ENCODE measurements around the gene LRRTM1.

Gene LRRTM1, protein sequence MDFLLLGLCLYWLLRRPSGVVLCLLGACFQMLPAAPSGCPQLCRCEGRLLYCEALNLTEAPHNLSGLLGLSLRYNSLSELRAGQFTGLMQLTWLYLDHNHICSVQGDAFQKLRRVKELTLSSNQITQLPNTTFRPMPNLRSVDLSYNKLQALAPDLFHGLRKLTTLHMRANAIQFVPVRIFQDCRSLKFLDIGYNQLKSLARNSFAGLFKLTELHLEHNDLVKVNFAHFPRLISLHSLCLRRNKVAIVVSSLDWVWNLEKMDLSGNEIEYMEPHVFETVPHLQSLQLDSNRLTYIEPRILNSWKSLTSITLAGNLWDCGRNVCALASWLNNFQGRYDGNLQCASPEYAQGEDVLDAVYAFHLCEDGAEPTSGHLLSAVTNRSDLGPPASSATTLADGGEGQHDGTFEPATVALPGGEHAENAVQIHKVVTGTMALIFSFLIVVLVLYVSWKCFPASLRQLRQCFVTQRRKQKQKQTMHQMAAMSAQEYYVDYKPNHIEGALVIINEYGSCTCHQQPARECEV

DNA sequence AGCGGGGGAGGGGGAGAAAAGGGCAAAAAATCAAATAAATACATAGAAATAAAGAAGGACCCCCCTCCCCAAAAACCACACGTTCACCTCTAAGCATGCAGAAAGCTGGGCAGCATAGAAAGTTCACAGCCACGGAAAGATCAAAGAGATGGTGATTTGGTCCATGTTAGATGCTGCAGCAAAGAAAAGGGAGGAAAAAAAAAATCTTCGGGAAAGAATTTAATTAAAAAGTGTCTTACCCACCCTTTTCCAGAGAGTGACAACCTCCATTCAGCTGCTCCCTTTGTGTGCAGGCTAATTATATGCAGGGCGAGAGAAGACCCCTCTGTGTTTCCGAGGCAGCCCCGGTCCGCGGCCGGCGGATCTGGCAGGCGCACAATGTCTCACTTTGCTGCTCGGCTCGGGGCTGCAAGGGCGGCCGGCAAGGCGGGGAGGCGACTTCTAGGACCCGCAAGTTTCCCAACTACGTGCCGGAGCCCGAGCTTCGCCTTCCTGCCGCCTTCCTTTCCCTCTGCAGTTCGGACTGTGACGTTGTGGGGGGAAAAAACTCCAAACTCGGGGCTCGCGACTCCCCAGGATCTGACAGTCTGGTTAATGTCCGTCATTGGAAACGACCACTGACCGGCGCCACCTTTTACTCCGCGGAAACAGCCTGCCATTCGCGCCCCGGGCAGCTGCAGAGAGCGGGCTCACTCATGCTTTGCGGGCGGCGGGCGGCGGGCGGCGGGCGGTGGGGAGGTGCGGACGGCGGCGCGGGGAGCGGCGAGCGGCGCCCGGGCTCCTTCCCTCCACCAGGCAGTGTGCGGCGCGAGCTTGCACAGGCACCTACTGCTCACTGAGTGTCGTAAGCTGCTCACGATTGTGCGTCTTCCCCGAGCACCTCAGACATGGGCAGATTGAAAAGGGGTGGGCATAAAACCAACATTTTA, at the start of gene LRRTM1:
LRRTM1 (minus strand) TSS at position 844 of the 929 bp plus-strand sequence. CDS start 933 bp downstream, outside the sequence.
- no peak for DNase-seq (ENCODE audit: low read depth in 4 of 4, low spot score in 1 of 4)

DNA sequence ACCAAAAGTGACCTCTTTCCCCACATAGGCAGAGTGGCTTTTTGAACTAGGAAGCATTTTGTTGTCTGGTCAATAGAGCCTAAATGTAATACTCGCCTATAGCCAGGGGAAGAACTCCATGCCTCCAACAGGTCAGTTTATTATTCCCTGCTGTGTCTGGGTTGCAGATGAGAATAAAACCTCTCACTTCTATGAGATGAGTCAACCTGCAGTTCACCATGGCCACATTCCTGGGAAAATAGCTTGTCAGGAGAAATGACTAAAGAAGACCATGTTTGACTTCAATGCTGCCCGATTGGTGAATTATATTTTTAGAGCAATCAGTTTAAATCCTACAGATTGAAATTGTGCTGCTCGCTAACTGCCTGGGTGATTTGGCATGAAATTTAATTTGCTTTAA, 46.7 kb upstream of the LRRTM1 start:
- DNase-seq (ENCODE audit: low read depth in 4 of 4, low spot score in 1 of 4), result no peak

DNA sequence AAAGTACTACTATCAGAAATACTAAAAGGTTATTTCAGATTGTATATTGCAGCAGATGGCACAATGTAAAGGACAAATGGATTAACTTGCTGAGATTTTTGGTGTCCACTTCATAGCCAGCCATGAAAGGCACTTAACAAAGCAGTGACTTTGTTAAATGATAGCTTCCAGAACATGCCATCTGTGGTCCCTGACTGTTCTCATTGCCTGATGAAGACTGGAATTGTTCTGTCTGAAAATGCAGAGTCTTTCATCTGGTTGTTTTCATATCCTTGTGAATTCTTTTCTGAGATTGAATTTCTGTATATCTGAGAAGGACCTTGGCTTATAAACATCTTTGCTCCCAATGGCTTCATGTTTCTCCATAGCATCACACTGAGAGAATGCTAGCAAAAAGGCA, 44.4 kb upstream of the LRRTM1 start:
- DNase-seq (ENCODE audit: low read depth in 4 of 4, low spot score in 1 of 4), result no peak

DNA sequence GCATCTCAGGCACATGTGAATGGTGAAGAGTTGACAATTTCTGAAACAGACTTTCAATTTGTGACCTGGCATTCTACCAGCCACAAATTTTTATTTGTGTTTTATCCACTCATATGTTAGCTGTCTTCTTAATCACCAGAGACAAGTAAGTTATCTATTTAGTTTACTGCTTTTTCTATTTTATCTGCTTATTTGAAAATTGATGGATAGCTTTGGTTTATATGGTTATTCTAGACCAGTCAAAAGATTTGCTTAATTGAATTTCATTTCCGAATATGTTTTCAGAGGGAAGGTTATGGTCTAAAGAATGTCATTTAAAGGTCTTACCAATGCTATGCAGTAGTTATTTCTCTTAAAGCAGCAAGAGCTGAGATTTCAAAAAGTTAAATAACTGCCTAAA, 43.5 kb upstream of the LRRTM1 start:
- DNase-seq (ENCODE audit: low read depth in 4 of 4, low spot score in 1 of 4), result no peak

DNA sequence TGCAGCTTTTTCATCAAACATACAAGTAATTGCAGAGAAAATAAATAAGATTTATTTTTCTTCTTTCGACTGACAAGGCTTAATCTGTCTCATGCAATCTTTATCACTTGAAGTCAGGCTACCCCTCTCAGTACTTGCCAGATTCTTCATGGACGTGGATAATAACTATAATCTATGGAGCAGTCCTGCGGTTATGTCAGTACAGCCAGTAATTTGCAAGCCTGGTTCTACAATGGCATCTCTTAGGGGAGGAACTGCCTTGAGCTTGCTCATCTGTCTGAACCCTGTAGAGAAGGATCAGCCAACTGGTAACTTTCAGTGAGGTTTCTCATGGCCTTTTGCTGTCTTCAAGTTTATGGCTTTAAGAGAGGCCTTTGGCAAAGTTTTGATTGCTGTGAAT, 35.5 kb upstream of the LRRTM1 start:
- no peak for DNase-seq (ENCODE audit: low read depth in 4 of 4, low spot score in 1 of 4)

DNA sequence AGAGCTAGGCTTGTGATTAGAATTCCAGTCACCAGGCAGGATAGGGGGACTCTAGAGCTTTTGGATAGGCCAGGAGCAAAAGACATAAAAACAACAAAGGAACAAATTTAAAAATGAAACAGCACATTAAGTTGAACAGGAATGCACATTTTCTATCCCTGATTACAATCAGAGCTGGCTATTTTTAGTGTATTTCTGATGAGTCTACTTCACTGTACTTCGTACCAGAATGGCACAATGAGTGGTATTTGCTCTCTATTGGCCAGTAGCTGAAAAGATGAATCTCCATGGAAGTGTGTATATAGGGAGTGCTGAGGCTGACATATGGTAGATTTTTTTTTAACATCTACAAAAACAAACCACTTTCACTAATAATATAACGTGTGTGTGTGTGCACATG, 34.2 kb upstream of the LRRTM1 start:
- DNase-seq (ENCODE audit: low read depth in 4 of 4, low spot score in 1 of 4), result no peak

DNA sequence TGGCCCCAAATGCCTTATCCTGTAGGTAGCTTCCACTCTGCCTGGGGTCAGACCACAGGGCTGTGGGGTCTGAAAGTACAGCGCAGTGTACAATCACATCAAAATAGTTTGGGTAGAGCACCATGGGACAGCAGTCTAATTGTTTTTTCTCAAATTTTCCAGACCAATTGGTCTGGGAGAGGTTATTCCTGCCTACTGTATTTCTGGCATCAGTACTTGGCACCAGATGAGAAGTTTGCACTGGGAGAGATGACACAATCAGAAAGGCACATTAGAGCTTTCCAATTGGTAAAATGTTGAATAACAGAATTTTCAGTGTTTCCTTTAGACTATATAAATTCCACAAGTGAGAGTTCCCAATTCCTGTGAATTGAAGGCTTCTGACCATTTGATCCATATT, 30.9 kb upstream of the LRRTM1 start:
- no peak for DNase-seq (ENCODE audit: low read depth in 4 of 4, low spot score in 1 of 4)

DNA sequence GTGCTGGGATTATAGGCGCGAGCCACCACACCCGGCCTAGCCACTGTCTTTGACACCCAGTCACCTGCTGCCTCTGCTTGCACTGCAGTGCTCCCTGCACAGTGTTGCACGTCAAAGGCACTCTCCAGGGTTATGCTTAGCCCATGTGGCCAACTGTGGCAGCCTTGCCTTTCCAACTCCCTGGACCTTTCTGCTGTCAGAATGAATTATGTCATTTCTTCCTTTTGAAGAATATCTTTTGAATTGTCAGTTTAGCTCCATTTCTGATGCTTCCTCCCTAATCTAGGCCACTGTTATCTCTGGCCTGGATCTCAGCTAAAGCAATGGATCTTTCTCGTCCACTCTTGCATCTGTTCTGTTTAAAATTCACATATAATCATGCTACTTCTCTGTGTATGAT, 29.3 kb upstream of the LRRTM1 start:
- no peak for DNase-seq (ENCODE audit: low read depth in 4 of 4, low spot score in 1 of 4)

DNA sequence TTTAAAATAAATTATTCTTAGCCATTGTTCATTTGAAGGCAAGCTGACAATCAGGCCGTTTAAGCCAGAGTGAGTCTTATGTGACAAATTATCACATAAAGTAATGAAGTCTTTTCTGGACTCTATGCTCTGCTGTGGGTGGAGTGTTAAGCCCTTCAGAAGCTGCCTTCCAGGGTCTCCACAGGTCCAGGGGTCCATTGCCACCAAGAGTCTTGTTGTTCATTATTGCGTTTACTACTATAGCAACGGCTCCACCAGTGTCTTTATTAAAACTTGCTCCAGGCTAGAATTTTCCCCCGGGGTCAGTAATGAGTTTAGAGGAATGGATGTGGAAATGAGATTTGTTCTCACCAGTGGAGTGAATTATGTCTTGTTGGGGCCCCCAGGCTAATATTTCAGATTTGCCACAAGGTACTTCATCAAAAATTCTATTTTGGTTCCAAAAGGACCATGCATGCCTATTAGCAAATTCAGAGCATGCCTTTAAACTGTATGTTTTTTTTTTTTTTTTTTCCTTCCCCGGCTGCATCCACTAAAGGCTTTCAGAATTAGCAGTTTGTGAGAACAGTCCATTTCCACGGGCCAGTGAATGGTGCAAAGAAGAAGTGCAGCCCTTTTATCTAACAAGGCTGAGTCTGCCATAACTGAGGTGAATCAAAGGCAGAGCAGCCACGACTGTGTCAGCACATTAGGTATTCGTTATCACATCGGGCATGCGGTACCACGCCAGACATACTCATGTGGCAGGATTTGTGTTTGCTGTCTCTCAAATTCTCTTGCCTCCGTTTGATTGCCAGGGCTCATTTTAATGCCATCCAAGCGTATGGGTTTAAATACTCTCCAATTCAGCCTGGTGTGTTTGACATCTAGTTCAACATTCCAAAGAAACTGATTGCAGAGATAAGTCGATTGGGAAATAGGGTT, 26.2 kb upstream of the LRRTM1 start:
- DNase-seq (ENCODE audit: low read depth in 4 of 4, low spot score in 1 of 4), result no peak

DNA sequence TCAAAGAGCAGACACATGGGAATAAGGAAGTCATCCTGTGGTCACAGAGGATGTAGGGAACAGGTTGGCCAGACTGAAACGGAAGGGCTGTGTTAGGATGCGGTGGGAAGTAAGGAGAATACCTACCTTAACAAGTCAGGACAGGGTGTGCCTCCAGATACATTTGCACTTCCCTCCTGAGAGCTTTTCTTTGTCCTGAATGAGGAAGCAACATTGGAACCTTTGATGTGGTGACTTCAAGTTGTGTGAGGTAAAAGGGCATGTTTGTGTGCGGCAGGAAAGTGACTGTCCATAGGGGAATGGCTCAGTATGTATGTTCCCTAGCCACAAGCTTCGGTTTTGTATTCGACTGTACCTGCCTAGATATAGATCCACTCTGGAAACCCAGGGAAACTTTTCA, 24.9 kb upstream of the LRRTM1 start:
- DNase-seq (ENCODE audit: low read depth in 4 of 4, low spot score in 1 of 4), result no peak

DNA sequence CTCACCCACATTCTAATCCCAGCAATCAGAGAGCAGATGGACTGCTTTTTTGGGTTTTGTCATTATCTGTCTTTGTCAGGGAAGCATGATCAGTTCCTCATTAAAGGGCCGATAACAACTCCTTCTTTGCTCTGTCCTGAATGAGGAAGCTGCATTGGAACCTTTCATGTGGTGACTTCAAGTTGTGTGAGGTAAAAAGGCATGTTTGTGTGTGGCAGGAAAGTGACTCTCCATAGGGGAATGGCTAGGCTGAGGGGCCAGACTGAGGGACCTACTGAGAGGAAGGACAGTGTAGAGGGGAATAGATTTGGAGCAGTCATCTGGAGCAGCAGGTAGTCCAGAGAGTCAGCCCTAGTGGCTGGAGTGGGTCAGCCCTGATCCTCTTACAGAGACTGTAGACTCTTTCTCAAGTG, 23.6 kb upstream of the LRRTM1 start:
- no peak for DNase-seq (ENCODE audit: low read depth in 4 of 4, low spot score in 1 of 4)

DNA sequence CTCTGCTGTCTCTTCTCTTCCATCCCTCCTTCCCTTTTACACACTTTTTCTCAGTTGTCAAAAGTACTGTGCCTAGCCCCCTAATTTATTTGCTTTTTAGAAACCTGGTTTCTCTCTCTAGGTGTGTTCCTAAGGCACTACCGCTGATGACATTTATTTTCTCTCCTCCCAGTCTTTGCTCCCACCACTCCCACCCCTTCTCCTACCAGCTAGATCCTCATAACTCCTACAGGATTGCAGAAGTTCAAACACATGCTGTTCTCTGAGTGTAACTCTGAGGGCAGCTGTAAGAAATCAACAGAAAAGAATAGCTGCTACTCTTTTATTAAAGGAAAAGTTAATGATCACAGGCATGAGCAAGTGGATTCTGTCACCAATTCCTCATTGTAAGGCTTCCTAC, 22.3 kb upstream of the LRRTM1 start:
- no peak for DNase-seq (ENCODE audit: low read depth in 4 of 4, low spot score in 1 of 4)

DNA sequence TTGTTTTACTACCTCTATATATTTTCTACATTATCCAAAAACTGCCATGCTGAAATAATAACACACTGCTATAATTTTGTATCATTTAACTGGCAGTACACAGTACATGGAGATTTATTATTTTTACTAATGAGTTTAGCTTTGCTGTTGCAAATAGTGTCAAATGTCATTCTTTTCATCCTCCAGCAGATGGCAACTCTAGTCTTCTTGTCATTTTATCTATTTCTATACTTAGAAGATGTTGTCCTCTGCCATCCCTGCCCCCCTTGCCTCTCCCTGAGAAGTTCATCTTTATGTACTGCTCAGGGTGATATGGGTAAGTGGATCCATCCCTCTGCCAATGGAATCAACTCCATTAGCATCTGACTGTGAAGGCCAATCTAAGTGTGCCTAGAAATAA, 21.7 kb upstream of the LRRTM1 start:
- no peak for DNase-seq (ENCODE audit: low read depth in 4 of 4, low spot score in 1 of 4)

DNA sequence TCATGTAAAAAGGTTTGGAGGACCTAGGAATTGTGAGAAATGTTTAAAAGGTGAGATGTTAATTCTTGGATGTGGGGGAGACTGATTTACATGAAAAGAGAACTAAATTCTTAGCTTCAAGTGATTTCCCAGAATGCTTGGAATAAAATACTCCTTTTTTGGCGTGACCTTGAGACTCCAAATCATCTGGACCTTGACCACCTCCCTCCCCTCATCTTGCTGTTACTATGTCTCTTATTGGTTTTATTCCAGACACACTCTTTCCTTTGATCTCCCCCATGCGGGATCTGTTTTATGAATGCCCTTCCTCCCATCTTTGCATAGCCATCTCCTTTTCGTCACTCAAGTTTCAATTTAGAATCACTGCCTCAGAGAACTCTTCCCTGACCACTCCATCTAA, 20.0 kb upstream of the LRRTM1 start:
- no peak for DNase-seq (ENCODE audit: low read depth in 4 of 4, low spot score in 1 of 4)

DNA sequence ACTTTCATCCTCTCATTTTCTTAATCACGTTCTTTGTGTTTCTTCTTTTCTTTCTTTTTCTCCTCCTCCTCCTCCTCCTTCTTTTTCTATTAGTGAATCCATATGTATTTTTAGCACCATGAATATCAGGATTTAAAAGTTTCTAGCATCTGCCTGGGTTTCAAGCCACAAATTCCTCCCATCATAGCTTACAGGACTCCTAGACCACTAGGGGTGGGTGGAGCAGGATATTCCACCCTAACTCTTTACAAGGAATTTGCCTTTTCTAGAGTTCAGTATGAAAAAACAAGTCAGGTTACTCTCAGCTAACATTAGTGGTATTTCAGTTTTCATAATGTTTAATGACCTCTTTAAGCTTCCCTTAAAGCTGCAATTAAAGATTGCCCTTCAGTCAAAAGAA, 19.1 kb upstream of the LRRTM1 start:
- no peak for DNase-seq (ENCODE audit: low read depth in 4 of 4, low spot score in 1 of 4)

DNA sequence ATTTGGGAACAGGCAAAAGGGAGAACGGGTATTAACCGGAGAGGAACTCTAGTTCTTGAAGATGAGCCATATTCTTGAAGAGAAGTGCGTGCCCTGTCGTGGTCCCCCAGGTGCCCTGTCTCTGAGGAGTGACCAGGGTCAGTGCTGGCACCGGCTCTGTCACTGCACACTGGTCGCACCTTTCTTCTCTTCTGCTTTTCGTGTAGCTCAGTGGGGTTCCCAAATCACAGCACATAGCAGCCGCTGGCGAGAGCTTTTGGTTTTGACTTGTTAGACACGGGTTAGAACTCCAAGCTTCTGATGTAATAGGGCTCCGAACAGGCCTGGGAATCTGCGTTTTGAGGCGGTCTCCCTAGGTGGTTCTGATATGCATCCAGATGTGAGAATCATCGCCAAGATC, 18.4 kb upstream of the LRRTM1 start:
- no peak for DNase-seq (ENCODE audit: low read depth in 4 of 4, low spot score in 1 of 4)

DNA sequence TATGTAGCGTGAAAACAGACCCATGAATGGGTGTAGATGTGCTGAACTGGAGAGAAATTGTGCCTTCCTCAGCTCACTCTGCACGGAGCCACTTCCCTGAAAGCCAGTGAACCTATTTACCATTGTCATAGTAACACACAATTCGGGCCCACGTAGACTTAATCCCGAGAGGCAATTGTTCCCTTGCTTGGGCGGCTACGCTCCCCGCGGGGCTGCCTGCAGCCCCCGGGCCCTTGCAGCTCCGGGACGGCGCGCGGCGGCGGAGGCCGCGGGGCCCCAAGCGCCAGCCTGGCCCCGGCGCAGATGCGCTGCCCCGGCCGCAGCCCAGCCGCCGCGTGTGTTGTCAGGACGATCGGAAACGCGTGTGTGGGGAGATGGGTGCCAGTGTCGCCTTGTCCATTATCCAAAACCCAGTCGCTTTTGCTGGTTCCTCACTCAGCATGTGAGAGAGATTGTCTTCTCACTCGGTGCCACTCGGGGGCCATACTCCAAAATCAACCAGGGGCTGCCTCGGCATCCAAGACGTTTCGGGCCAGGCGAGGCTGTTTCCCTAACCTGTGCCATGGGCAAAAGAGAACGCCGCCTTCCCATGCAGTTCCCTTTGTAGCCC, 17.9 kb upstream of the LRRTM1 start:
- DNase-seq (ENCODE audit: low read depth in 4 of 4, low spot score in 1 of 4), result no peak

DNA sequence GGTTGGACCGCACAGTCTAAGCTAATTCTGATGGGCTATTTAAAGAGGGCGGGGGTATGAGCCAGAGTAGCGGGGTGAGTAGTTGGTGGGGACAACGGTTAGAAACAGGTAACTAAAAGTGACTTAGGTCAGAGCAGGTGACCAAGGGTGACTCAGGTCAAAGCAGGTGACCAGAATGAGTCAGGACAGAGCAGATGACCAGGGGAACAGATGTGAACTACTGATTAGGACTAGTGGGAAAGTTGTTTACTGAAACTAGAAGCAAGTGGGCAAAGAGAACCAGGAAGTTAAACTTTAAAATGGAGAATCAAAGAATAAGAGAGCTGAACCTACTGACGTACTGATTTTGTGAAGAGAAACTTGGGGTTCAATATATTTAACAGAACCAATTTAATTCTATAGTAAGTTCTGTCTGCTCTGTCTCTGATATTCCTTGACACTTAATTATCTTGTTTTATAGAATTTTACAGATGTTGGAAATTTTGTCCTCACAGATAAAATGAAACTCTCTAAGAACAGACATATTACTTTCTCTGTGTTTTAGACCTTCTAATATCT, 7.8 kb upstream of the LRRTM1 start:
- no peak for DNase-seq (ENCODE audit: low read depth in 4 of 4, low spot score in 1 of 4)

DNA sequence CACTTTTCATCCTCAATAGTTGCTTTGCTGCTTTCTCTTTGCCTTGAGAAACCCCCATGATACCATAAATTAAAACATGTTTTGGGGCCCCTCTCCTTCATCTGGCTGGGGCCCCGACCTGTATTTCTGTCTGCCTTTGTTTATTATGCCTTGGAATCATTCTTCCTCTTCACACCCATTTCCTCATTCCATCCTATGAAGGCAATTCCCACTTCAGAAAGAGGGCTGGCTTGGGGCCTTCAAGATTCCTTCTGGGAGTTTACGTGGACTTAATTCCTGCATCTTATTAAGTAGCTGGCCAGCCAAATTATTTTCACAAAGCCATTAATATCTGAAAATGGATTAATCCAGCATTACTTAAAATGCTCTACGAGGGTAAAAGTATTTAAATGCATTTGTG, 6.8 kb upstream of the LRRTM1 start:
- no peak for DNase-seq (ENCODE audit: low read depth in 4 of 4, low spot score in 1 of 4)
